WTC11 (cell line): Measurements from ENCODE around the gene FAHD1. TPM values are rescaled to one million over a fixed set of nuclear protein-coding genes. Genes with fewer than 3 reads are reported as not detected.

Source experiments
- ATAC-seq: fragments of 200-7000 bp; cut with Tn5 transposase; 2 replicates; pipeline ENCODE4 v1.10.0; 2021; ENCODE audit warnings: mild to moderate bottlenecking, moderate library complexity
- CTCF ChIA-PET: fragments of 300-600 bp; sonication (Branson Sonifier 250); formaldehyde crosslinking; loops from one replicate; lab custom pipeline; 2021; ENCODE audit warnings: antibody characterized with exemption; lab: Charles Lee
- POLR2A ChIA-PET: fragments of 350-600 bp; sonication (Branson Sonifier 250); formaldehyde crosslinking; loops from one replicate; lab custom pipeline; 2021; ENCODE audit warnings: antibody characterized with exemption; lab: Charles Lee
- DNase-seq: peaks from one replicate; pipeline ENCODE4 v3.0.0; 2021; ENCODE audit warnings: low spot score
- H3K27ac Mint-ChIP-seq: 2 replicates; pipeline ENCODE4 v1.8.0; 2021; ENCODE audit warnings: mixed read lengths
- H3K27me3 Mint-ChIP-seq: 2 replicates; pipeline ENCODE4 v1.8.0; 2021; ENCODE audit warnings: low read depth, mild to moderate bottlenecking, moderate library complexity, mixed read lengths
- H3K36me3 Mint-ChIP-seq: 2 replicates; pipeline ENCODE4 v1.8.0; 2021; ENCODE audit warnings: mixed read lengths
- H3K4me1 Mint-ChIP-seq: 2 replicates; pipeline ENCODE4 v1.8.0; 2022; ENCODE audit warnings: mixed read lengths
- H3K4me3 Mint-ChIP-seq: 2 replicates; pipeline ENCODE4 v1.8.0; 2021; ENCODE audit warnings: mild to moderate bottlenecking, moderate library complexity, mixed read lengths
- H3K9me3 Mint-ChIP-seq: 2 replicates; pipeline ENCODE4 v1.8.0; 2021; ENCODE audit warnings: mixed read lengths
- CREB1 ChIP-seq: sonication (generic); formaldehyde crosslinking; IDR thresholded peaks from 2 replicates; pipeline ENCODE4 v1.8.0; 2023; ENCODE audit warnings: mild to moderate bottlenecking, missing genetic modification reagents
- EMX1 ChIP-seq: fragments of 250-450 bp; sonication (Bioruptor Pico); IDR thresholded peaks from 2 replicates; pipeline ENCODE4 v1.8.0; 2021; ENCODE audit warnings: mild to moderate bottlenecking
- KAT7 ChIP-seq: sonication (generic); formaldehyde crosslinking; IDR thresholded peaks from 2 replicates; pipeline ENCODE4 v1.8.1; 2023; ENCODE audit warnings: missing genetic modification reagents, mild to moderate bottlenecking, borderline replicate concordance
- PRRX2 ChIP-seq: fragments of 250-450 bp; sonication (Bioruptor Pico); IDR thresholded peaks from 2 replicates; pipeline ENCODE4 v1.8.0; 2021; ENCODE audit warnings: mild to moderate bottlenecking
- ZNF512 ChIP-seq: sonication (generic); formaldehyde crosslinking; IDR thresholded peaks from 2 replicates; pipeline ENCODE4 v1.8.1; 2022; ENCODE audit warnings: missing genetic modification reagents, borderline replicate concordance
- ZNF671 ChIP-seq: fragments of 250-450 bp; sonication (Bioruptor Pico); IDR thresholded peaks from 2 replicates; pipeline ENCODE4 v1.8.0; 2021; ENCODE audit warnings: mild to moderate bottlenecking
- ZSCAN18 ChIP-seq: fragments of 250-450 bp; sonication (Bioruptor Pico); IDR thresholded peaks from 2 replicates; pipeline ENCODE4 v2.1.2; 2022; ENCODE audit warnings: mild to moderate bottlenecking, moderate library complexity
- total RNA-seq: library from RNA; stranded (reverse); gene quantifications from 3 replicates; pipeline ENCODE4 v1.2.3, GENCODE V29; 2021
- TF ChIP-seq, protein P1 (sequence below): sonication (generic); formaldehyde crosslinking; IDR thresholded peaks from 2 replicates; pipeline ENCODE4 v1.8.0; 2023; ENCODE audit warnings: missing genetic modification reagents, mild to moderate bottlenecking, borderline replicate concordance
- TF ChIP-seq, protein P2 (sequence below): sonication (generic); formaldehyde crosslinking; IDR thresholded peaks from 2 replicates; pipeline ENCODE4 v1.8.0; 2022; ENCODE audit warnings: missing genetic modification reagents
- TF ChIP-seq, protein P3 (sequence below): fragments of 250-450 bp; sonication (Bioruptor Pico); IDR thresholded peaks from 2 replicates; pipeline ENCODE4 v1.9.0; 2021; ENCODE audit warnings: moderate library complexity, mild to moderate bottlenecking, inconsistent platforms, borderline replicate concordance
- TF ChIP-seq, protein P4 (sequence below): sonication (generic); formaldehyde crosslinking; IDR thresholded peaks from 2 replicates; pipeline ENCODE4 v1.8.0; 2022; ENCODE audit warnings: mild to moderate bottlenecking, missing genetic modification reagents
- TF ChIP-seq, protein P5 (sequence below): sonication (generic); formaldehyde crosslinking; IDR thresholded peaks from 2 replicates; pipeline ENCODE4 v1.8.1; 2023; ENCODE audit warnings: mild to moderate bottlenecking, missing genetic modification reagents

FAHD1 gene
- total RNA-seq, 1 experiment from 2014 or later = 14.3 TPM

DNA sequence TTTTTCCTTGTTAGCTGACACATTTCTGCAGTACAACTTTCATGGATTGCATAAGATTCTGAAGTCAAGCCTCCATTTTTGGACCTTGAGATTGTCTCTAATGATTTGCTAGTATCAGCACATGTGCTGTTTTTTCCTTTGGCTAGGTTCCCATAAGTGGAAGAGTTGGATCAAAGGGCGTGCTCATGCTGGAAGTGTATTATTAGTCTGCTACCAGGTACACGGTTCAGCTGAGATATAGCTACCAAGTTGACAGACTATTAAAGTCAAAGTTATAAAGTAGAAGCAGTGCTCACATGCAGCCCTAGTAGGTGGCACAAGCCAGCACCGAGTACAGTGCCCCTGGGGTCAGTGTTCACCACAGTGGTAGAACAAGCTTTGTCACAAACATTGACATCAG lies 3.2 kb downstream of the FAHD1 start:
- peaks cover 2% of the 10 kb centered on the region for H3K27me3 Mint-ChIP-seq
- H3K9me3 Mint-ChIP-seq = no peaks in the 10 kb centered on the region
- no peak for DNase-seq
- no peak overlapping the region for H3K4me3 Mint-ChIP-seq
- POLR2A ChIA-PET = no interaction called here
- CTCF ChIA-PET = interaction anchor here (0.9 to 1.6 kb wide), 2 partner anchors 102 to 111 kb away, joined by 3 read pairs; no protein-coding TSS in a partner anchor
- ATAC-seq = no peak
- no peak overlapping the region for H3K27ac Mint-ChIP-seq
- H3K36me3 Mint-ChIP-seq = no peaks in the 10 kb centered on the region
- peaks cover 15% of the 10 kb centered on the region for H3K4me1 Mint-ChIP-seq
- TF ChIP-seq ZSCAN18 (CRISPR knock-in tag) (no peak), CREB1 (CRISPR knock-in tag) (no peak)
- TF ChIP-seq, all 79 proteins: peak for 0

GRCh38 chr16:1831186-1832075 lies 4.4 kb downstream of the FAHD1 start:
- no peaks in the 10 kb centered on the region for H3K9me3 Mint-ChIP-seq
- no peak overlapping the region for H3K4me3 Mint-ChIP-seq
- TF ChIP-seq, protein P1, sequence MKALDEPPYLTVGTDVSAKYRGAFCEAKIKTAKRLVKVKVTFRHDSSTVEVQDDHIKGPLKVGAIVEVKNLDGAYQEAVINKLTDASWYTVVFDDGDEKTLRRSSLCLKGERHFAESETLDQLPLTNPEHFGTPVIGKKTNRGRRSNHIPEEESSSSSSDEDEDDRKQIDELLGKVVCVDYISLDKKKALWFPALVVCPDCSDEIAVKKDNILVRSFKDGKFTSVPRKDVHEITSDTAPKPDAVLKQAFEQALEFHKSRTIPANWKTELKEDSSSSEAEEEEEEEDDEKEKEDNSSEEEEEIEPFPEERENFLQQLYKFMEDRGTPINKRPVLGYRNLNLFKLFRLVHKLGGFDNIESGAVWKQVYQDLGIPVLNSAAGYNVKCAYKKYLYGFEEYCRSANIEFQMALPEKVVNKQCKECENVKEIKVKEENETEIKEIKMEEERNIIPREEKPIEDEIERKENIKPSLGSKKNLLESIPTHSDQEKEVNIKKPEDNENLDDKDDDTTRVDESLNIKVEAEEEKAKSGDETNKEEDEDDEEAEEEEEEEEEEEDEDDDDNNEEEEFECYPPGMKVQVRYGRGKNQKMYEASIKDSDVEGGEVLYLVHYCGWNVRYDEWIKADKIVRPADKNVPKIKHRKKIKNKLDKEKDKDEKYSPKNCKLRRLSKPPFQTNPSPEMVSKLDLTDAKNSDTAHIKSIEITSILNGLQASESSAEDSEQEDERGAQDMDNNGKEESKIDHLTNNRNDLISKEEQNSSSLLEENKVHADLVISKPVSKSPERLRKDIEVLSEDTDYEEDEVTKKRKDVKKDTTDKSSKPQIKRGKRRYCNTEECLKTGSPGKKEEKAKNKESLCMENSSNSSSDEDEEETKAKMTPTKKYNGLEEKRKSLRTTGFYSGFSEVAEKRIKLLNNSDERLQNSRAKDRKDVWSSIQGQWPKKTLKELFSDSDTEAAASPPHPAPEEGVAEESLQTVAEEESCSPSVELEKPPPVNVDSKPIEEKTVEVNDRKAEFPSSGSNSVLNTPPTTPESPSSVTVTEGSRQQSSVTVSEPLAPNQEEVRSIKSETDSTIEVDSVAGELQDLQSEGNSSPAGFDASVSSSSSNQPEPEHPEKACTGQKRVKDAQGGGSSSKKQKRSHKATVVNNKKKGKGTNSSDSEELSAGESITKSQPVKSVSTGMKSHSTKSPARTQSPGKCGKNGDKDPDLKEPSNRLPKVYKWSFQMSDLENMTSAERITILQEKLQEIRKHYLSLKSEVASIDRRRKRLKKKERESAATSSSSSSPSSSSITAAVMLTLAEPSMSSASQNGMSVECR (CRISPR knock-in tag) = no peak
- no peak for TF ChIP-seq ZNF671 (CRISPR knock-in tag)
- TF ChIP-seq EMX1 (CRISPR knock-in tag) = no peak
- TF ChIP-seq KAT7 (CRISPR knock-in tag) = no peak
- TF ChIP-seq, all 79 proteins: peak for 0
- H3K27ac Mint-ChIP-seq = no peak overlapping the region
- ATAC-seq (no peak), DNase-seq (no peak)
- POLR2A ChIA-PET = no interaction called here
- CTCF ChIA-PET = no interaction called here
- no peaks in the 10 kb centered on the region for H3K36me3 Mint-ChIP-seq
- H3K27me3 Mint-ChIP-seq = peaks cover 3% of the 10 kb centered on the region
- H3K4me1 Mint-ChIP-seq = peaks cover 15% of the 10 kb centered on the region

DNA sequence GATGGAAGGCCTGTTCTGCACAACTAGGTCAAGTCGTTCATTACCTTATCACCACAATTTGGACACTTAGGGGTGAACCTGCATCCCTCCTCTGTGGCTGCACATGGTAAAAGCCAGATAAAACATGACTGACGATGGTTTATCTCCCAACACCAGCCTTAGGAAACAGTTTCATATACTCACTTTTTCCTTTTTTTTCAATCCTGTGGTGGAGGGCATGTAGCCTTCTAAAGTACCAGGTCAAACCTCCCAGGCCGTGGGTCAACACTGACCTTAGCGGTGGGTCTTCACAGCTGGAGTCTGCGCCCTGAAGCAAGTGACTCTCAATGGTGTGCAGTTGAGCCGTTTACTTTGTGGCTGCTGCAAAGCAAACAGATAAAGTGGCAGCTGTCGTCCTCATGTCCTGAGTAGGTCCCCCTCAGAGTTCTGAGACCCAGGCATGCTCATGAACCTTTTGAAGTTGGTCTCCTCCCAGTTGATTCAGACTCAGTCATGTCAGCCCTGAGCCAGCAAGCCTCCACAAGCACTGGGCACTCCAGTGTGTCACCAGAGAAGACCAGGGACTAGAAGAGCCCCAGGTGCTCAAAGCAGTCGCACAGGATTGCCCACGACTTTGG lies 5.9 kb downstream of the FAHD1 start:
- POLR2A ChIA-PET = interaction anchor here (0.6 kb wide), 1 partner anchor 133 kb away, joined by 3 read pairs; no protein-coding TSS in a partner anchor
- CTCF ChIA-PET = no interaction called here
- H3K27ac Mint-ChIP-seq = no peak overlapping the region
- TF ChIP-seq, protein P2, sequence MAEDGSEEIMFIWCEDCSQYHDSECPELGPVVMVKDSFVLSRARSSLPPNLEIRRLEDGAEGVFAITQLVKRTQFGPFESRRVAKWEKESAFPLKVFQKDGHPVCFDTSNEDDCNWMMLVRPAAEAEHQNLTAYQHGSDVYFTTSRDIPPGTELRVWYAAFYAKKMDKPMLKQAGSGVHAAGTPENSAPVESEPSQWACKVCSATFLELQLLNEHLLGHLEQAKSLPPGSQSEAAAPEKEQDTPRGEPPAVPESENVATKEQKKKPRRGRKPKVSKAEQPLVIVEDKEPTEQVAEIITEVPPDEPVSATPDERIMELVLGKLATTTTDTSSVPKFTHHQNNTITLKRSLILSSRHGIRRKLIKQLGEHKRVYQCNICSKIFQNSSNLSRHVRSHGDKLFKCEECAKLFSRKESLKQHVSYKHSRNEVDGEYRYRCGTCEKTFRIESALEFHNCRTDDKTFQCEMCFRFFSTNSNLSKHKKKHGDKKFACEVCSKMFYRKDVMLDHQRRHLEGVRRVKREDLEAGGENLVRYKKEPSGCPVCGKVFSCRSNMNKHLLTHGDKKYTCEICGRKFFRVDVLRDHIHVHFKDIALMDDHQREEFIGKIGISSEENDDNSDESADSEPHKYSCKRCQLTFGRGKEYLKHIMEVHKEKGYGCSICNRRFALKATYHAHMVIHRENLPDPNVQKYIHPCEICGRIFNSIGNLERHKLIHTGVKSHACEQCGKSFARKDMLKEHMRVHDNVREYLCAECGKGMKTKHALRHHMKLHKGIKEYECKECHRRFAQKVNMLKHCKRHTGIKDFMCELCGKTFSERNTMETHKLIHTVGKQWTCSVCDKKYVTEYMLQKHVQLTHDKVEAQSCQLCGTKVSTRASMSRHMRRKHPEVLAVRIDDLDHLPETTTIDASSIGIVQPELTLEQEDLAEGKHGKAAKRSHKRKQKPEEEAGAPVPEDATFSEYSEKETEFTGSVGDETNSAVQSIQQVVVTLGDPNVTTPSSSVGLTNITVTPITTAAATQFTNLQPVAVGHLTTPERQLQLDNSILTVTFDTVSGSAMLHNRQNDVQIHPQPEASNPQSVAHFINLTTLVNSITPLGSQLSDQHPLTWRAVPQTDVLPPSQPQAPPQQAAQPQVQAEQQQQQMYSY = no peak
- TF ChIP-seq PRRX2 (CRISPR knock-in tag) (no peak), KAT7 (CRISPR knock-in tag) (no peak), ZNF512 (CRISPR knock-in tag) (no peak)
- TF ChIP-seq, protein P3, sequence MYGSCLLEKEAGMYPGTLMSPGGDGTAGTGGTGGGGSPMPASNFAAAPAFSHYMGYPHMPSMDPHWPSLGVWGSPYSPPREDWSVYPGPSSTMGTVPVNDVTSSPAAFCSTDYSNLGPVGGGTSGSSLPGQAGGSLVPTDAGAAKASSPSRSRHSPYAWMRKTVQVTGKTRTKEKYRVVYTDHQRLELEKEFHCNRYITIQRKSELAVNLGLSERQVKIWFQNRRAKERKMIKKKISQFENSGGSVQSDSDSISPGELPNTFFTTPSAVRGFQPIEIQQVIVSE (CRISPR knock-in tag) = no peak
- TF ChIP-seq, protein P4, sequence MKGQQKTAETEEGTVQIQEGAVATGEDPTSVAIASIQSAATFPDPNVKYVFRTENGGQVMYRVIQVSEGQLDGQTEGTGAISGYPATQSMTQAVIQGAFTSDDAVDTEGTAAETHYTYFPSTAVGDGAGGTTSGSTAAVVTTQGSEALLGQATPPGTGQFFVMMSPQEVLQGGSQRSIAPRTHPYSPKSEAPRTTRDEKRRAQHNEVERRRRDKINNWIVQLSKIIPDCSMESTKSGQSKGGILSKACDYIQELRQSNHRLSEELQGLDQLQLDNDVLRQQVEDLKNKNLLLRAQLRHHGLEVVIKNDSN (CRISPR knock-in tag) = no peak
- TF ChIP-seq, protein P5, sequence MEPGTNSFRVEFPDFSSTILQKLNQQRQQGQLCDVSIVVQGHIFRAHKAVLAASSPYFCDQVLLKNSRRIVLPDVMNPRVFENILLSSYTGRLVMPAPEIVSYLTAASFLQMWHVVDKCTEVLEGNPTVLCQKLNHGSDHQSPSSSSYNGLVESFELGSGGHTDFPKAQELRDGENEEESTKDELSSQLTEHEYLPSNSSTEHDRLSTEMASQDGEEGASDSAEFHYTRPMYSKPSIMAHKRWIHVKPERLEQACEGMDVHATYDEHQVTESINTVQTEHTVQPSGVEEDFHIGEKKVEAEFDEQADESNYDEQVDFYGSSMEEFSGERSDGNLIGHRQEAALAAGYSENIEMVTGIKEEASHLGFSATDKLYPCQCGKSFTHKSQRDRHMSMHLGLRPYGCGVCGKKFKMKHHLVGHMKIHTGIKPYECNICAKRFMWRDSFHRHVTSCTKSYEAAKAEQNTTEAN (CRISPR knock-in tag) = no peak

More for the DNA sequence above, 5.9 kb downstream of the FAHD1 start:
- Mint-ChIP-seq H3K36me3 (no peaks in the 10 kb centered on the region), H3K9me3 (no peaks in the 10 kb centered on the region), H3K4me1 (peaks cover 10% of the 10 kb centered on the region; the same call in 1 of the 2 replicates), H3K4me3 (no peak overlapping the region), H3K27me3 (peaks cover 3% of the 10 kb centered on the region)
- no peak for ATAC-seq
- no peak for DNase-seq
